ENCODE data around the gene PPID. TPM values are rescaled to one million over a fixed set of nuclear protein-coding genes. Genes with fewer than 3 reads are reported as not detected.
A peak's percentile ranks its signal among the peaks of the same experiment; 100 is the strongest.

PPID gene
- total and polyA plus RNA-seq, 2 of the 13 experiments (the other 11 are each of a cell fraction or from before 2014, with no cell fraction given) = 15.4 to 63.4 TPM

DNA sequence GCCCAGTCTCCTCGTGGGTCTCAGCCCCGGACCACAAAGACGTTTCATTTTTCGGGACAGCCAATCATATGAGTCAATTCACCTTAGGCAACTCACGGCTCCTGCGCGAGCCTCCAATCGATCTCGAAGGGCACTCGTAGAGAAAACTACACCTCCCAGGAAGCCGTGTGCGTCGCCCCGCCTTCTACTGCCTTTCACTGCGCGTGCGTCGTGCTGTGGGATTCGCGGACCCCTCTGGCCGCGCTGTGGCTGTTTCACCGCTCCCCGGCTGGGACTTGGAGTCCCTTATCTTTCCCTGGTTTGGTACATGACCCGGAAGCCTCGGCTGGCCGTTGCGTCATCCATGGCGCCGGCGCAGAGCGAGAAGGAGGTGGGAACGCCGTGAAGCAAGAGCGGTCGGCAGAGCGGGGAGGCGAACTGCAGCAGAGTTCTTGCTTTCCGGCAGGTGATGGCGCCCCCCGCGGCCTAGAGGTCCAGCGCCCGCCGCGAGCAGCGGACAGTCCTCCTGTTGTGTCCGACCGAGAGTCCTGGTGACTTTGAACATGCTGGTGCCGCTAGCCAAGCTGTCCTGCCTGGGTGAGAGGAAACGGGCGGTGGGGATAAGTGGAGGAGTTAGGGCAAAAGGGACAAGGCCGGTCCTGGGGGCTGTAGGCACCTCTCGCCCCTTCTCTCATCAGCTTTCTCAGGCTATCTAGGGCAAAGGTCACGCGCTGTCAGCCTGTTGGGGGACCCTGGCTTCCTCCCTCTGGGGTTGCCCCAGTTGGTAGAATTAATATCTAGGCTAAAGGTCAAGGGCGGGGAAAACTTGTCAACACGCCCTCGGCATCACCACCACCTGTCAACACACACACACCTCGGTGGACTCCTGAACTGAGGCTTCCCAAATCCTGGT lies 51.0 kb downstream of the PPID start, which contains the start of gene ETFDH (continued):
- TF ChIP-seq ZNF607 (CRISPR knock-in tag; IDR thresholded peaks at IDR 0.05; ENCODE audit: borderline replicate concordance) (no peak; the same call in 1 of the 2 replicates), TFE3 (CRISPR knock-in tag; IDR thresholded peaks at IDR 0.05) (peak; percentile 46; the same call in 1 of the 2 replicates), MTA3 (CRISPR knock-in tag; IDR thresholded peaks at IDR 0.05) (no peak), FLYWCH1 (CRISPR knock-in tag; IDR thresholded peaks at IDR 0.05) (no peak), STAG1 (CRISPR knock-in tag; IDR thresholded peaks at IDR 0.05) (peak; percentile 57), ZNF556 (CRISPR knock-in tag; IDR thresholded peaks at IDR 0.05; ENCODE audit: borderline replicate concordance) (peak; percentile 89), ZBTB20 (CRISPR knock-in tag; IDR thresholded peaks at IDR 0.05; ENCODE audit: borderline replicate concordance, low read depth) (peak; percentile 72; the same call in 1 of the 2 replicates), ZNF383 (CRISPR knock-in tag; IDR thresholded peaks at IDR 0.05; ENCODE audit: borderline replicate concordance) (no peak), ZNF768 (CRISPR knock-in tag; IDR thresholded peaks at IDR 0.05) (peak; percentile 76; the same call in 1 of the 2 replicates), DNMT1 (CRISPR knock-in tag; IDR thresholded peaks at IDR 0.05) (no peak), ZNF253 (CRISPR knock-in tag; IDR thresholded peaks at IDR 0.05; ENCODE audit: borderline replicate concordance) (no peak), ZNF576 (CRISPR knock-in tag; IDR thresholded peaks at IDR 0.05) (peak; percentile 50; the same call in 1 of the 2 replicates), PTBP1 (IDR thresholded peaks at IDR 0.05; ENCODE audit: low read depth, low read length, poor library complexity, severe bottlenecking) (no peak), HNF4A (CRISPR knock-in tag; IDR thresholded peaks at IDR 0.05) (peak; percentile 56; the same call in 1 of the 2 replicates), HNRNPLL (IDR thresholded peaks at IDR 0.05; ENCODE audit: low read depth, low read length, poor library complexity, severe bottlenecking) (peak; percentile 86), ZFY (CRISPR knock-in tag; IDR thresholded peaks at IDR 0.05) (peak; percentile 61), HMG20B (CRISPR knock-in tag; conservative IDR thresholded peaks at IDR 0.05) (peak; percentile 62; the same call in 1 of the 2 replicates), HDAC2 (CRISPR knock-in tag; IDR thresholded peaks at IDR 0.05) (peak; percentile 85), RARA (CRISPR knock-in tag; IDR thresholded peaks at IDR 0.05) (peak; percentile 77), HOXA3 (CRISPR knock-in tag; IDR thresholded peaks at IDR 0.05) (peak; percentile 94), ZNF629 (CRISPR knock-in tag; conservative IDR thresholded peaks at IDR 0.05) (peak; percentile 25; the same call in 1 of the 2 replicates), SAP130 (CRISPR knock-in tag; IDR thresholded peaks at IDR 0.05; ENCODE audit: low read depth) (peak; percentile 83)
- TF ChIP-seq, protein P1, sequence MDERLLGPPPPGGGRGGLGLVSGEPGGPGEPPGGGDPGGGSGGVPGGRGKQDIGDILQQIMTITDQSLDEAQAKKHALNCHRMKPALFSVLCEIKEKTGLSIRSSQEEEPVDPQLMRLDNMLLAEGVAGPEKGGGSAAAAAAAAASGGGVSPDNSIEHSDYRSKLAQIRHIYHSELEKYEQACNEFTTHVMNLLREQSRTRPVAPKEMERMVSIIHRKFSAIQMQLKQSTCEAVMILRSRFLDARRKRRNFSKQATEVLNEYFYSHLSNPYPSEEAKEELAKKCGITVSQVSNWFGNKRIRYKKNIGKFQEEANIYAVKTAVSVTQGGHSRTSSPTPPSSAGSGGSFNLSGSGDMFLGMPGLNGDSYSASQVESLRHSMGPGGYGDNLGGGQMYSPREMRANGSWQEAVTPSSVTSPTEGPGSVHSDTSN (CRISPR knock-in tag; IDR thresholded peaks at IDR 0.05) = no peak
- TF ChIP-seq, protein P2, sequence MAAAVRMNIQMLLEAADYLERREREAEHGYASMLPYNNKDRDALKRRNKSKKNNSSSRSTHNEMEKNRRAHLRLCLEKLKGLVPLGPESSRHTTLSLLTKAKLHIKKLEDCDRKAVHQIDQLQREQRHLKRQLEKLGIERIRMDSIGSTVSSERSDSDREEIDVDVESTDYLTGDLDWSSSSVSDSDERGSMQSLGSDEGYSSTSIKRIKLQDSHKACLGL (CRISPR knock-in tag; IDR thresholded peaks at IDR 0.05) = peak; percentile 73
- TF ChIP-seq, protein P3, sequence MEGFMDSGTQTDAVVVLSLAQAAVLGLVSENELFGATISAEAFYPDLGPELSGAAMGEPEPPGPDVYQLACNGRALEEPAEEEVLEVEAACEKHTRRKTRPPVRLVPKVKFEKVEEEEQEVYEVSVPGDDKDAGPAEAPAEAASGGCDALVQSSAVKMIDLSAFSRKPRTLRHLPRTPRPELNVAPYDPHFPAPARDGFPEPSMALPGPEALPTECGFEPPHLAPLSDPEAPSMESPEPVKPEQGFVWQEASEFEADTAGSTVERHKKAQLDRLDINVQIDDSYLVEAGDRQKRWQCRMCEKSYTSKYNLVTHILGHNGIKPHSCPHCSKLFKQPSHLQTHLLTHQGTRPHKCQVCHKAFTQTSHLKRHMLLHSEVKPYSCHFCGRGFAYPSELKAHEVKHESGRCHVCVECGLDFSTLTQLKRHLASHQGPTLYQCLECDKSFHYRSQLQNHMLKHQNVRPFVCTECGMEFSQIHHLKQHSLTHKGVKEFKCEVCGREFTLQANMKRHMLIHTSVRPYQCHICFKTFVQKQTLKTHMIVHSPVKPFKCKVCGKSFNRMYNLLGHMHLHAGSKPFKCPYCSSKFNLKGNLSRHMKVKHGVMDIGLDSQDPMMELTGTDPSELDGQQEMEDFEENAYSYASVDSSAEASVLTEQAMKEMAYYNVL (CRISPR knock-in tag; IDR thresholded peaks at IDR 0.05; ENCODE audit: borderline replicate concordance) = peak; percentile 81

Measured in HepG2 (cell line).